Measurements from ENCODE around the gene NFIX. TPM values are rescaled to one million over a fixed set of nuclear protein-coding genes. Genes with fewer than 3 reads are reported as not detected.

The NFIX gene
- total and polyA plus RNA-seq, 2 of the 13 experiments (the other 11 are each of a cell fraction or from before 2014, with no cell fraction given): 3.4 to 5.4 TPM

DNA sequence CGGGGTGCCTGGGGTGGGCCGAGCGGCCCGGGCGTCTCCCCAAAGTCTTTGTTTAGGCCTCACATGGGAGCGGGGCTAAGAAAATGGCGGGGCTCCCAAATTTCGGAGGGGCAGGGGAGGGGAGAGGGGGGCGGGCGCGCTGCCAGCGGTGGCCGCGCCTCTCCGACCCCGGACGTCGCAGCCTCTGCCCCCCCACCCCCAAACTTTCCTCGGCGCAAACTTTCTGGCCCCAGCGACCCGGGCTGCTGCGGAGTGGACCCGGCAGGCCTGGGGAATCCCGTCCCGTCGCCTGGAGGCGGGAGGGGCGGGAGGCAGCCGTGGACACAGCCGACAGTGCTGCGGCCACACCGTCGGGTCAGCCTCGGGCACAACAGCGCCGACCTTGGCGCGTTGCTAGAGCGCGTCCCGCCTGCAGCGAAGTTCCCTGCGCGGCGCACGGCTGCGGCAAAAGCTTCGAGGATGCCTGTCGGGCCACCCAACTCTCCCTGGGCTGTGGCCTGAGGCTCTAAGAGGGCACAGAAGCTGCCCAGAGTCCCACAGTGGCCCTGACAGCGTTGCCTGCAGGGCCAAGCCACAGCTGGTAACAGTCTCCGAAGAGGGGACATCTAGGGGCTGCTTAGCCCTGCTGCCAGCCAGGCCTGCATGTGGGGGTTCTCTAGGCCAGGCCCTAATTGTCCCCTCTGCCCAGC lies 1.3 kb downstream of the NFIX start (continued):
- no peak for TF ChIP-seq ZBTB40 (IDR thresholded peaks at IDR 0.05)
- TF ChIP-seq ZBTB40 (CRISPR knock-in tag; IDR thresholded peaks at IDR 0.05): no peak
- TF ChIP-seq, protein P1, sequence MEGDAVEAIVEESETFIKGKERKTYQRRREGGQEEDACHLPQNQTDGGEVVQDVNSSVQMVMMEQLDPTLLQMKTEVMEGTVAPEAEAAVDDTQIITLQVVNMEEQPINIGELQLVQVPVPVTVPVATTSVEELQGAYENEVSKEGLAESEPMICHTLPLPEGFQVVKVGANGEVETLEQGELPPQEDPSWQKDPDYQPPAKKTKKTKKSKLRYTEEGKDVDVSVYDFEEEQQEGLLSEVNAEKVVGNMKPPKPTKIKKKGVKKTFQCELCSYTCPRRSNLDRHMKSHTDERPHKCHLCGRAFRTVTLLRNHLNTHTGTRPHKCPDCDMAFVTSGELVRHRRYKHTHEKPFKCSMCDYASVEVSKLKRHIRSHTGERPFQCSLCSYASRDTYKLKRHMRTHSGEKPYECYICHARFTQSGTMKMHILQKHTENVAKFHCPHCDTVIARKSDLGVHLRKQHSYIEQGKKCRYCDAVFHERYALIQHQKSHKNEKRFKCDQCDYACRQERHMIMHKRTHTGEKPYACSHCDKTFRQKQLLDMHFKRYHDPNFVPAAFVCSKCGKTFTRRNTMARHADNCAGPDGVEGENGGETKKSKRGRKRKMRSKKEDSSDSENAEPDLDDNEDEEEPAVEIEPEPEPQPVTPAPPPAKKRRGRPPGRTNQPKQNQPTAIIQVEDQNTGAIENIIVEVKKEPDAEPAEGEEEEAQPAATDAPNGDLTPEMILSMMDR (CRISPR knock-in tag; IDR thresholded peaks at IDR 0.05): peak; percentile 77
- TF ChIP-seq KAT7 (CRISPR knock-in tag; IDR thresholded peaks at IDR 0.05; ENCODE audit: borderline replicate concordance): peak; percentile 61; the same call in 1 of the 2 replicates
- no peak for TF ChIP-seq ZIK1 (CRISPR knock-in tag; IDR thresholded peaks at IDR 0.05; ENCODE audit: borderline replicate concordance, low read depth)
- TF ChIP-seq PHF21A (CRISPR knock-in tag; IDR thresholded peaks at IDR 0.05): no peak
- TF ChIP-seq JDP2 (CRISPR knock-in tag; IDR thresholded peaks at IDR 0.05; ENCODE audit: borderline replicate concordance): no peak
- TF ChIP-seq MLXIP (CRISPR knock-in tag; IDR thresholded peaks at IDR 0.05; ENCODE audit: borderline replicate concordance): no peak
- no peak for TF ChIP-seq HOXD1 (CRISPR knock-in tag; IDR thresholded peaks at IDR 0.05)
